Measurements from ENCODE around the gene NUTM1.

- TF ChIP-seq CTCF (IDR thresholded peaks at IDR 0.05; ENCODE audit: poor library complexity) (no peak), EZH2 (IDR thresholded peaks at IDR 0.05; ENCODE audit: borderline replicate concordance) (no peak), EZH2phosphoT487 (IDR thresholded peaks at IDR 0.05; ENCODE audit: low read depth, severe bottlenecking, unreplicated experiment) (no peak)
These were observed 10.5 kb upstream of the NUTM1 start for GRCh38 chr15:34332553-34333120.
